KG1 (cell line): Measurements from ENCODE around the gene RPL5.

Experiments used
- DNase-seq: peaks from one replicate; lab custom pipeline; 2025; lab: John Stamatoyannopoulos, UW

The RPL5 gene

DNA sequence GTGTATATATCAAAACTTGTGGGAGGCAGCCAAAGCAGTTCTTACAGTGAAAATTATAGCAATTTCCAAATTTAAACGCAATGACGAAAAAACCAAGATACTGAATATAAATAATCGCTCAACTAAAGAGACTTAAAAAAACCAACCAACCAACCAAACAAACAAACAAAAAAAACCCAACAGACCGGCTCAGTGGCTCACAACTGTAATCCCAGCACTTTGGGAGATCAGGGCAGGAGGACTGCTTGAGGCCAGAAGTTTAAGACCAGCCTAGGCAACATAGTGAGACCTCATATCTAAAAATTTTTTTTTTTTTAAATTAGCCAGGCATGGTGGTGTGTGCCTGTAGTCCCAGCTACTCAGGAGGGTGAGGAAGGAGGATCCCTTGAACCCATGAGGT is 23.4 kb downstream of the RPL5 start:
- DNase-seq, result no peak

DNA sequence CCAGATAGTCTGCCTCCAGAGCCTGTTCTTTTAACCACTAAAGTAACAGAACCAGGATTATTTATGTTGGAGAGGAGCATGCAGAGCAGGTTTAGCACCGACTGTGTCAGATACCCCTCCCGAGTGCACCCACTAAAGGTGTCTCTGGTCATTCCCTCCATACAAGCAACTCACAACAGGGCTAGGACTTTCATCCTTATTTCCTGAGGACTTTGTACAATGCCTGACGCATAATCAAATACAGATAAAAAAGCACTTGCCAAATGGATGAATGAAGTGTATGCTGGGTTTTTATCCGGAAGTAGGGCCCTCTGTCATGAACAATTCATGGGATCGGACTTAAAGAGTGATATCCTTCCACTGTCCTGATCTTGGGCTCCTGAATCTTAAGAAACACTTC is 26.0 kb downstream of the RPL5 start:
- no peak for DNase-seq

DNA sequence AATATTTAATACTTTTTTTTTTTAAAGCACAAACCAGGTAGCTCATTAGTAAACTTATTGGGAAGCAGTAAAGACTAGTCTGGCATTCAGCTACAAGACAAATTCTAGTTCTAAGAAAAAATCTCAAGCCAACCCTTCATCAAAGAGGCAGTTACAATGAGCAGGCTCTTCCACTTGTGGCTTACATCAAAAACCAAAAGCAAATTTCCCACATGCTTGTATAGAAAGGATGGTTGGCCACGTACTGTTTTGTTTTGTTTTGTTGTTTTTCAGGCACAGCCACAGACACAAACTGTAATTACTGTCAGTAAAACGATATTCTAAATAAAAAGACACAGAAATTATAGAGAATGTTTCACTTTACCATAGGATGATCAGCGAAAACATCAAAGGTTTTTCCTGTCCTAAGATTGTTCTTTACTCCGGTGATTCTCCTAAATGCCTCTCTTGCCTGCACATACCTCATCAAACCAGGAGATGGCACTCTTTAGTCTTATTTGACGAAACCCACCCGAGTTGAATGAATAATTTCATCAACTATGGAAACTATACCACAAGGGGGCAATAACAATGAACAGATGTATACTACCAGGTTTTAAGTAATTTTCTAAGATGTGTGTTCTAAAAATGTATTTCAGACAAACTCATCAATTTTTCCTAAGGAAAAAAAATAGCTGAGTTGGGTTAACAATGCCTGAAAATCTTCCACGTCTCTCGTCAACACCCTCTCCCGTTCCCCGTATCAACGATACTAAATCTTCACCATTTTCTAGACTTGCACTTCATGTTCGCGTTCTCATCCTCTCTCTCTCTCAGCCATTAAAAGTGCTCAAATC is 26.9 kb downstream of the RPL5 start:
- DNase-seq, result peak; percentile 77

DNA sequence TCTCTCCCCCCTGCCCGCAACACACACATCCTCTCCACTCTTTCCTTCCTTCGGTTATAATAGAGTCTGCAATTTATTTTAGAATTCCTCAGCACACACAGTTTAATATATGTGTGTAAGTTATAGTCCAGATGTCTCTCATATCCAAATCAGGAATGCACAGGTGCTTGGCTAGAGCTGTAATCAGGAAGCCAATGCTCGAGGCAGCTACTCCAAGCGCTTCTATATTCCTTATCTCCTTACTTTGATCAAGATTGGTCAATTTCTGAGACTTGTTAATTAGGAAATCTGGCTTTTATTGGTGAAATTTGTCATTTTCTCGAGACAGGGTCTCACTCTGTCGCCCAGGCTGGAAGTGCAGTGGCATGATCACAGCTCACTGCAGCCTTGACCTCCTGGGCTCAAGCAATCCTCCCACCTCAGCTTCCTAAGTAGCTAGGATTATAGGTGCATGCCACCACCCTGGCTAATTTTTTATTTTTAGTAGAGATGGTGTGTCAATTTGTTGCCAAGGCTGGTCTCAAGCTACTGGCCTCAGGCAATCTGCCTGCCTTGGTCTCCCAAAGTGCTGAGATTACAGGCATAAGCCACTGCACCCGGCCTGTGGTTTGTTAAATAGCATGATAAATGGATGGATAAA is 27.7 kb downstream of the RPL5 start:
- DNase-seq, result no peak

DNA sequence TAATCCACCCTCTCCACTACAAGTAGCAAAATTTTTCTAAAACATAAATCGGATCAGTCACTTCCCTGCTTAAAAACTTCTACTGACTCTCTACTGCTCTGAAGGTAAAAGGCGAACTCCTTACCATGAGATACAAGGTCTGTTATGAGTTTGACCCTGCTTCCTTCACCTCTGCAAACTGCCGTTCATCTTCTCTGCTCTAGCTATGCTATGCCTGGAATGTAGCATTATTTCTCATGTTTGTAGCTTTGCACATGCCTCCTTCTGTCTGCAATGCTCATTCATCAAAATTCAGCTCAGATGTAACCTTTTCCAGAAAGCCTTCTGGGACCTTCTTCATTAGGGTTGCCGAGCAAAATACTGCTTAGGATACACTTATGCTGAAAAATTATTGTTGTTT is 30.8 kb downstream of the RPL5 start:
- no peak for DNase-seq

DNA sequence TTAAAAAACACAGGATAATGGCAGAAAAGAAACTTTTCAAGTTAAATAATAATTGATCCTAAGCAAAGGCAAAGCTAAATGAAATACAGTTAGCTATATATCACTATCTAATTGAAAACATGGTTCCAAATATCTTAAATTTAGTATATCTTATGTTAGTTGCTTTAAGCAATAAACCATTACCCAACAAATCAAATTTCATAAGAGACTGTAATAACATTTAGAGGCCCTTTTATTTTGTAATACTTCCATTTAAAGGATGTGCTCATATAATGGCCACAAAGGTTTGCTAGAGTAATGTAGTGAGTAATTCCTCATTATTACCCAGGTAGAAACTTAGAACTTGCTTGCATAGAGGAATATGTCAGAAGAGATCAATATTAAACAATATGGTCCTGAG is 32.3 kb downstream of the RPL5 start:
- no peak for DNase-seq

DNA sequence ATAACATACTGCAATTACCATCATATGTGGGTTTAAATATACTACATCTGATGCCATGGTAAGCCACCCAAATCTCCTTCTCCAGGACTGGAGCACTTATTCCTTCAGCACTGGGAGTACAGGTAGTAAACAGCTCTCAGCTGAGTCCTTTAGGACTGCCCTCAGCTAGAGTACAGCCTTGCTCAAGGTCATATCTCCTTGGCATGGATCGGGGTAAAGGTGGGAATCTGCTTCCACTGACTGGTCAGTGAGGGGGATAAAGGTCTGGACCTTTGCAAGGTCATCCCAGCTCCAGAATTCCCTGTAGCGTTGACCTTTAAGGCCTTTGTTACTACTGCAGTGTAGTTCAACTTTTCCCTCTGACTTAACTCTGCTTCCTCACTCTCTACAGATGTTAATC is 38.8 kb downstream of the RPL5 start:
- no peak for DNase-seq

DNA sequence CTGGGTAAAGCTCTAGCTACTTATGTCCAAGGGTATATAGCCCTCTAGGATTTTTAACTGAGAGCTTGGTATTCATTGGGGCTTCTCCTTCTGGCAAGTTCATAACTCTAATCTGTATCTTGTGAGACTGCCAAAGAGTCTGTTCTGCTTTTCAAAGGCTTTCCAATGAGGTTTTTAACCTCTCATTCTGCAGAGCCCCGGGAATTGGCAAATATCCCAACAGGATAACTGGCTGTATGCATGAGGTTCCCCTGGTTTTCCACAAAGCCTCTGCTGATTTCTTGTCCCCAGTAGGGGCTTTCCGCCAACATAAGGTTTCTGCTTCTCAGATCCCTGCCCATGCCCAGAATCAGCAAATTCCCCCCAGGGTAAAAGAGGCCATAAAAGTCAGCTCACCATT is 40.9 kb downstream of the RPL5 start:
- no peak for DNase-seq

DNA sequence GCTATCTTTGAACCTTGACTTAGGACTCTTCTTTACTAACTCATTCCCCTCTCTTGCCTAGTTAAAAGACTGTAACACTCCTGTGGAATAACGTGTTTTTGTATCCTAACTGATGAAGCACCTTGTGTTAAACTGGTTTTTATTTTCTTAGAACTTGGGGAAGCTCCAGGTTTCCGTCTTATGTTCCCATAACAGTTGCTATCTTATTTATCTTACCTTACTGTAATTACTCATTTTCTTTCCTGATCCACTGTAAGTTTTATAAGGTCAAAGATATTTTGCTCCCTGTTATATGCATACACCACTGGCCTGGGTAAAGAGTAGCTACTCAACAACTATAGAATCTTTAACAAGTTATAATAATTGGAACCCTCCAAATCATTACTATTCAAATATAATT is 43.1 kb downstream of the RPL5 start:
- no peak for DNase-seq

DNA sequence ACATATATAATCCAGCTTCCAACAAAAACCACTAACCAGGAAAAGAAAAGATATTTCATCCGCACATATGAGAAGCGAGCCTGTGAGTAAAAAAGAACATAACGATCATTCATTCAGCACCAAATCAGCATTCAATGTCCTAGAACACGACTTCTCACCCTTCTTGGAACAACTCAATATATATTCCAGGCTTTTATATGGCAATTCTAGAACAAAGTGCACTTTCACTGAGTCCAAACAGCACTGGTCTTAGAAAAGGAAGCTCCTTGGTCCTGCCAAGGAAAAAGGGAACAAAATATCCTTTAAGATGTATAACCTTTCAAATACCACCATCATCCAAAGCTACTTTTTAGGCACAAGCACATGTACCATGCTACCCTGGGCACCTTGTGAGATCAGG is 44.5 kb downstream of the RPL5 start:
- no peak for DNase-seq

DNA sequence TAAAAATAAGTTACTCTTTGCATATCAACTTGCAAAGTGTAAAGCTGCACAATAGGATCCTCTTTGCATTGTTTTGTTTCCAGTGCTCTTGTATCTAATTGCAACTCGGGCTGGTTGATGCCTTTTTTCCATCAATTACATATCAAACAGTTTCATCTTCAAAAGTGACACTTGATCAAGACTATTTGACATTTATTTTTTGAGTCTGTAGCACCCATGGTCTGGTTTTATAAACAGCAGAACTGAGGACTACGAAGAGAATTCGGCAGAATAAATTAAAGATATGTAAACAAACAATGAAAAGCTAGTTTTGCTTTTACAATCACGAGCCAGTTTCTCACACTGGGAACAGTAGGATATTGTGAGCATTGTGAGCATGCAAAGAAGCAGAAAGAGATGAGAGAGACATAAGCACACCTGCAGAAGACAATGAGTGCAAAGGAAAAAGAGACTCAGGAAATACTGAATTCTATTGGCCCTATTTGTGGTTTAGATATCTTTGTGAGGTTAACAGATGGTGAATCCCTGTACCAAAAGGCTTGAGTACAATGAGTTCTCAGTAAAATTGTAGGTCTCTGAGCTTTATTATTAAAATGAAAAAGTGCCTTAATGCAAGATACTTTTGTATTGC is 45.4 kb downstream of the RPL5 start:
- no peak for DNase-seq

DNA sequence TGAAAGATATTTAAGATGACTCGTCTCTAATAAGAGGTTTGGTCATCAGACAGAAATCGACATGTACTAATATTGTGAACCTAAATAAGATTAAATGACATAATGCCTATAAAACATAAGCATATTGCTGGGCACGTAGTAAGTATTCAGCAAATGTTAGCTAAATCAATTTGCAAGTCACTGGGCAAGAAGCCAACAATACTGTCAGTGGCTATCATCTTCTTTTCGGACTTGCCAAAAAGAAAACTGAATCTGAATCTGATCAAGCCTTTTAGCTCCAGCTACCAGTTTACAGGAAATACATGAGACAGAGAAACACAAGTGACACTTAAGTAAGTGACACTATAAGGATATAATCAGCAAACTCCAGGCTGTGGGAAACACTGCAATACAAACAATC is 46.0 kb downstream of the RPL5 start:
- DNase-seq, result no peak

DNA sequence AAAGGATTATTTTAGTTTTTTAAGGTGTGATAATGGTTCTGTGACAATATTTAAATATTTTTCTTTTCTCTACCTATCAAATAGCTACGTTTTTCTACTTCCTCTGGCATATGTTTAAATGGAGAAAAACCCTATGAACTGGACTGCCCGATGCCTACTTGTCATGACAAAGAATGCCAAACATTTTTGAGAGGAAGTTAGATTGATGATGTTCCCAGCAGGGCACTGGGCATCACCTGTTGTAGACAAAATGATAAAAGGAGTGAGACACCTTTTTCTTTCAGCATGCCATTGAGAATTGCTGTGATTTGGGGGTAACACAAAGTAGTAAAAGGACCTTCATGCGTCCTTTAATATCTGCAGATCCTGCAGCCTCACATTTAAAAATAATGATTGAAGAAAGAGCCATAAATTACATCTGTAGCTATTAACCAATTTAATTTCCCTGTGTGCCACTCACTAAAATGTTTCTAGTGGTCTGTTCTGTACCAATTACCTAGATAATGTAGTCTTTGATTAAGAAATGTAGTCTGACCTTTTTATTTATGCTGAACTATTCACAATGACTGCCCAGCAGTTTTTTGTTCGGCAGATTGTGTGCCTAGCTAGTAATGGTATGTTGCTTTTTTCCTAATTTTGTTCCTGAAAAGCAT is 47.6 kb downstream of the RPL5 start:
- no peak for DNase-seq

DNA sequence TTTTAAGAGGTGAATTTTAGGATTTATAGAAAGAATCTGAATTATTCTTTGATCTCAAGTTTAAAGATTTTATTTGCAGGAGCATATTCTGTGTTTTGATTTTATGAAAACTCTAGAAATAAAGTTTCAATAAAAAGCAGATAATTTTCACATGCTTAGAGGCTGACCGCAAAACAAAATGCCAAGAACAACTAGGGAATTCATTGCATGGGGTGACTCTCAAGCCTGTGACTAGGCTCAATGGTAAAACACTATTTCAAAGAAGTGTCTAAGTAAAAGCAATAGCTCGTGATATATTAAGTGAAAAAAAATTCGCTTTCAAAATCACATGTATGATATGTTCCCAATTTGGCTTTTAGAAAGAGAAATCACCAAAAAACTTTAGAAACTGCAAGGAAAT is 49.6 kb downstream of the RPL5 start:
- DNase-seq, result no peak

DNA sequence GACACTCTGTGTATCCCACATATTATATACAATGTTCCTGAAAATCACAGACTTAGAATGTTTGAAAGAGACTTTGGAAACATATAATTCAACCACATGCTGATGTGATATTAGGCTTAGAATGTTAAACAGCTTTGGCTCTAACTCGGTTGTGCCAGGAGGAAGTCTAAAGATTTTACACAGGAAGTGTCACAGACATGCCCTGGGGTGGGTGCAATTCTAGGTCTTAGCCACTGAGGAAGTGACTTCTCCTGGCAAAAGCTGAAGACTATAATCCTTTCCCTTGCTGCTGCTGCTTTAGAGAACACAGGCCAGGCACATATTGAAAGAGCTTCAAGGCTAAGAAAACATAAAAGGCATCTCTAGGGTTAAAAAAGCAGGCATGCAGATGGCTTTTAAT is 51.0 kb downstream of the RPL5 start:
- peak; percentile 27 for DNase-seq

DNA sequence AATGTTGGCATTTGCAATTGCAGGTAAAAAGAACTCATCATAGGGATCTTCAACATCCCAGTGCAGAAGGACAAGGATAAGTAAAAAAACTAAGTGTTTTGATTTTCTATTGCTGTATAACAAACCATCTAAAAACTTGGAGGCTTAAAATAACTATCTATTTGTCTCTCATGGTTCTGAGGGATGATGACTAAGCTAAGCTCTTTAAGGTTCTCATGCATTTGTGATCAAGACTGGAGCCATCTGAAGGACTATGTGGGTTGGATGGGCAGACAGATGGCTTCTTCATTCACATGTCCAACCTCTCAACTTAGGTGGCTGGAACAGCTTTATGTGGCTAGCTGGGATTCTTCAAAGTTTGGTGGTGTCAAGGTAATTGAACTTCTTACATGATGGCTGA is 51.5 kb downstream of the RPL5 start:
- no peak for DNase-seq

DNA sequence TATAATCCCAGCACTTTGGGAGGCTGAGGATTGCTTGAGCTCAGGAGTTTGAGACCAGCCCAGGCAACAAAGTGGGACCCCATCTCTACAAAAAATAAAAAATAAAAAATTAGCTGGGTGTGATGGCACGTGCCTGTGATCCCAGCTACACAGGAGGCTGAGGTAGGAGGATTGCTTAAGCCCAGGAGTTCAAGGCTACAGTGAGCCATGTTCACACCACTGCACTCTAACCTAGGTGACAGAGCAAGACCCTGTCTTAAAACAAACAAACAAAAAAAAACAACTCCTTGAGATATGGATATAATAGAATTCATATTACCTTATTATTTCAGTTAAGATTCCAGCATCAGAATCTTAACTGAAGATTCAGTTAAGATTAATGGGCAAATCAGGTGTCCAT is 52.4 kb downstream of the RPL5 start:
- no peak for DNase-seq

DNA sequence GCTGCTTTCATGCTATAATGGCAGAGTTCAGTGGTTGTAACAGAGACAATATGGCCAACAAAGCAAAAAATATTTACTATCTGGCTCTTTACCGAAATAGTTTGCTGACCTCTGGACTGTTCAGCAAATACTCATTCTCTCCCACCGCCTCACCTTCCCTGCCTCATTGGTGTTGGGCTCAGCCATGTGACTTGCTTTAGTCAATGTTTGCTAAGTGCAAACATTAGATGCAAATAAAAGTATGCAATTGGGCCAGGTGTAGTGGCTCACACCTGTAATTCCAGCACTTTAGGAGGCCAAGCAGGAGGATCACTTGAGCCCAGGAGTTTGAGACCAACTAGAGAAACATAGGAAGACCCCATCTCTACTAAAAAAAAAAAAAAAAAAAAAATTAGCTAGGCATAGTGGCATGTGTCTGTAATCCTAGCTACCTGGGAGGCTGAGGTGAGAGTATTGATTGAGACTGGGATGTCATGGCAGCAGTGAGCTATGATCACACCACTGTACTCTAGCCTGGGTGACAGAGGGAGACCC is 55.1 kb downstream of the RPL5 start:
- no peak for DNase-seq

DNA sequence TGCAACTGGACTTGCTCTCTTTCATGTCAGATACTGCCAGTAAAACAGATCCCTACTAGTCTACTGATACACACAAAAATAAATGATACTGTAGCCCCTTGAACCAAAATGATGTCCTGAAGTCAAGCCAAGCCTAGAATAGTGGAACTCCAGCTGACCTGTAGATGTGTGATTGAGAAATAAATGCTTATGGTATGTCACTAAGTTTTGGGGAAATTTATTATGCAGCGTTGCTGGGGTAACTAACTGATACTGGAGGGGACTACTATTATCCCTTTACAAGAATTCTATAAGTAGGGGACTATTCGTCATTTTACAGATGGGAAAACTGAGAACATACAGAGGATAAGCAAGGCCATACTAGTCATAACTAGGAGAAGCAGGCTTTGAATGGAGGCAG is 55.6 kb downstream of the RPL5 start:
- no peak for DNase-seq
